Stimulated activated CD4-positive, alpha-beta T cell treated with anti-CD3 and anti-CD28 coated beads, Interleukin-15, amount 100 ng/mL, for 1 hour (primary cell): ENCODE data around the gene PTGDS.

Source experiments
- DNase-seq, 2 donors: peaks; one replicate each; pipeline ENCODE4 v3.0.0-alpha.2; 2020; ENCODE audit warnings: low read depth in 1 of 2, low spot score in 1 of 2

The PTGDS gene

DNA sequence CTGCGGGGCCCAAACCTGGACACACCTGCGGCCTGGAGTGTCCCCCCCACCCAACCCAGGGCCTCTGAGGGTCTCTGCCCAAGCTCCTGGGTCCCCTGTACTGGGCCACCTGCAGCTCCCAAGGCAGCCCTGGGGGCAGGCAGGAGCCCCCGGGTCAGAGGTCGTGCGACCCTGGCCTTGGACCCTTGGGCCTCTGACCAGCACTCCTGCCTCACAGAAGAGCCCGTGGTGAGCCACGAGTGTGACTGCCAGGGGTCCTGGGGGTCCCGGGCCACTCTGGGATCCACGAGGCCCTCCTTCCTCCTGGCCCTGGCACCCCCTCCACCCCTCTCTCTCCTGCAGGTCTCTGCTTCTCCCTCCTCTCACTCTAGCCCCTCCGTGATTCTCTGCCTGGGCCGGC is 5.0 kb upstream of the PTGDS start:
- DNase-seq = no peak

GRCh38 chr9:136972743-136973142 is 4.6 kb upstream of the PTGDS start:
- DNase-seq = no peak

DNA sequence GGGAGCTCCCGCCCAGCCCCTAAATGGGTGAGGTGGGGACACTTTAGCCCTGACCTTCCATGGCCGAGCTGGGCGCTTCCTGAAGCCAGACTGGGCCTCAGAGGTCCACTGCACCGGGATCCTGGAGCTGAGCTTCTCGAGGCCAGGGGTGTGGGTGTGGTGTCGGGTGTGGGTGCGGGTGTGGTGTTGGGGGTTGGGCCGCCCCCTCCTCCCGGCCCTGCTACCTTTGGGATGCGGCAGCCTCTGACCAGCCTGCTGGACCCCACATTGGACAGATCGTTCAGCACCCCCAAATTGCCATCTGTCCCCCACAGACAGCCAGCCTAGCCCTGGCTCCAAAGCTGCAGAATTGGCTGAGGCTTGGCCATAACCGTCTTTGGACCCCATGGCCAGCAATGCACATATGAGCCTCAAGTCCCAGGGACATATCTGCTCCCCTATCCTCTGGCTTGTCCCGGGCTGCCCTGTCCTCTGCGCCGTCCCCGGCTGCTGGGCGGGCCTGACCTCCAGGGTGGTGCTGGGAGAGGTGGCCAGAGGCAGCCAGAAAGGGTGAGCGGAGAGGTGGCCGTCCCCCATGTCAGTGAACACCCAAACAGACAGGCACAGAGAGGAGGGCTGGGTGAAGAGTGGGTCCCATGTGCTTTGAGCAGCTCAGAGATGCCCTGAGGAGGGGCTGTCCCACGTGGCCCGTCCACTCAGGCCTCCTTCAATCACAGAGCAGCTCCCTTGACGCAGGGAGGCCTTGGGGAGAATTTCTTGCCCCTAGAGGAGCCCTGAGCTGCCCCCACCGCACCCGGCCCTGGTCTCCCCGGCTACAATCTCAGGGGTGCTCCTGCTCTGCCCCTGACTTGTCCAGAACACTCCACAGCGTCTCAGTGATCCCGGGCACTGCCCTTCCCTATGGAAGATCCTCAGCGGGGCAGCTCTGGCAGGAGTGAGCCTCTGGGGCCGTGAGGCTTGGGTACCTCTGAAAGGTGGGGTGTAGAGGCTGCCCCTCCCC is 3.4 kb upstream of the PTGDS start:
- no peak for DNase-seq

DNA sequence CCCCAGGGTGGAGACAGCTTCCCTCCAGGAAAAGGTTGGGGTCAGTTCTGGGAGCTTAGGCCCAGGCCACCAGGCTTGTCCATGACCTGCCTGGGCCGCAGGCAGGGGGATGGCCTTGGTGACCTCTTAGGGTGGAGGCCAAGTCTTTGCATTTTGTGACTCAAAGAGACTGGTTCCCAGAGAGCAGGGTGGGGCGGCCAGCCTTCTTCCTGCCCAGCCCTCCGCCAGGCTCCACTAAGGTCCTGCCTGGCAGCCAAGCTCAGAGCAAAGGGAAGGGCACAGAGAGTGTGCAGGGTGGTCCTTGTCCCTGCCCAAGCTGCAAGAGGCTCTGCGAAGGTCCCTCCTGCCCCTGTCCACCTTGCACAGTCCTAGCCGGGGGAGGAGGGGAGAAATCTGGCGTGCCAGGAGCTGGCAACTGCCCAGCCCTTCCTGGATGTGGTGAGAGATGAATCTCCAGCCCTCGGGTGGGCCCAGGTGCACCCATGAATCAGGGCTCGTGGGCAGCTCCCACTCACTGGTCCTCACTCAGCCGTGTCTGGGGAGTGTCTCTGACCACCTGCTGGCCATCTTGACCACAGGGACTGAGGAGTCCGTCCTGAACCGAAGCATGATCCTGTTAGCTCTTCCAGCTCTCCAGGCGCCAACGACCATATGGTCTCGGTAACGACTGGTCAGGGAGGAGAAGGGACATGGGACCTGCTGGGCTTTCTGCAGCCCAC is 2.3 kb upstream of the PTGDS start:
- DNase-seq = no peak

- DNase-seq = no peak
Observed at GRCh38 chr9:136975644-136976043, 1.7 kb upstream of the PTGDS start.

- DNase-seq = no peak
Observed at GRCh38 chr9:136977649-136978072, 357 bp downstream of the PTGDS start.

DNA sequence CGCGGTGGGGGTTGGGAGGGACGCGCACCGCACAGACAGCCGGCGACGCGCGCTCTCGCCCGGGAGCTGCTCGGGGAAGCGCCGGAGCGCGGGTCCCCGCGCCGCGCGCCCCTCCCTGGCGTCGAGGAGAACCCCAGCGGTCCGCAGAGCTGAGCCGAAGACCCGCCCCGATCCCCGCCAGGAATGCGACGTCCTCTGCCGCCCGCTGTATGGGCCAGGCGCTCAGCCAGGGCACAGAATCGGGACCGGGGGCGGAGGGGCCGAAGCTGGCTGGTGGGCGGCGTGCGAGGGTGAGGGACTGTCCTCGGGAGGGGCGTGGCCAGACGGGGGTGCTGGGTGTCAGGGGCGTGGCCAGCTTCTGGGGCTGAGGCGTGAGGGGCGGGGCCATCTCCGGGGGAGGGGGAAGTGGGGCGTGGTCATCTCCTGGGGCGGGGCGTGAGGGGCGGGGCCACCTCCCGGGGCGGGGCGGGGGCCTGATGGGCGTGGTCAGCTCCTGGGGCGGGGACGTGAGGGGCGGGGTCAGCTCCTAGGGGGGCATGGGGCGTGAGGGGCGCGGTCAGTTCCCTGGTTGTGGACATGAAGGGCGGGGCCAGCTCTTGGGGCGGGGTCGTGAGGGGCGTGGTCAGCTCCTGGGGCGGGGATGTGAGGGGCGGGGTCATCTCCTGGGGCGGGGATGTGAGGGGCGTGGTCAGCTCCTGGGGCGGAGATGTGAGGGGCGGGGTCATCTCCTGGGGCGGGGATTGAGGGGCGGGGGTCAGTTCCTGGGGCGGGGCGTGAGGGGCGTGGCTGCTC is 965 bp downstream of the PTGDS start:
- DNase-seq = peak; percentile 35 to 58

GRCh38 chr9:136978865-136979544 is 1.7 kb downstream of the PTGDS start:
- DNase-seq = no peak

DNA sequence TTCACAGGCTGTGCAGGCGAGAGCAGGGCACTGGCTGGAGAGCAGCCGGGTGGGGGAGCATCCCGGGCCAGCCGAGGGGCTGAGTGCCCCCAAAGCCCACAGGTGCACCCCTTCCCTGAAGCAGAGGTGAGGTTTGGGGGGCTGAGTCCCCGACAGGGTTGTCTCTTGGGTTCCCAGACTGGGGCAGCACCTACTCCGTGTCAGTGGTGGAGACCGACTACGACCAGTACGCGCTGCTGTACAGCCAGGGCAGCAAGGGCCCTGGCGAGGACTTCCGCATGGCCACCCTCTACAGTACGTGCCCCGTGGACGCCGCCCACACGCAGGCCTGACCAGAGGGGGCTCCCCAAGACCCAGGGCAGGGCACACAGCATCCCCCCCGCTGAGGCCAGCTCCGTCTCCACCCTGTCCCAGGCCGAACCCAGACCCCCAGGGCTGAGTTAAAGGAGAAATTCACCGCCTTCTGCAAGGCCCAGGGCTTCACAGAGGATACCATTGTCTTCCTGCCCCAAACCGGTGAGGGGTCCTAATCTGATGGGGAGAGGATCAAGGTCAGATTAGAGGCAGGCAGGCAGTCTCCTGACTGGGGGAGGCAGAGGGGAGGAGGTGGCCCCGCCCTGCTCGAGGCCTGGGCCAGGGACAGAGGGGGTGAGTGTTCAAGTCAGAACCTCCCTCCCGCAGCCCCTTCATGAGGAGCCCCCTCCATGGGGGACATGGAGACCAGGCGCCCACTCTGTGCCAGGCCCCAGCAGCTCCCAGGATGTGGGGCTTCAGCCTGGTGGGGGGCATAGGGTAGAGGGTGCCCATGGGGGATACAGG is 2.7 kb downstream of the PTGDS start:
- no peak for DNase-seq

GRCh38 chr9:136980669-136981478 is 3.6 kb downstream of the PTGDS start:
- no peak for DNase-seq

DNA sequence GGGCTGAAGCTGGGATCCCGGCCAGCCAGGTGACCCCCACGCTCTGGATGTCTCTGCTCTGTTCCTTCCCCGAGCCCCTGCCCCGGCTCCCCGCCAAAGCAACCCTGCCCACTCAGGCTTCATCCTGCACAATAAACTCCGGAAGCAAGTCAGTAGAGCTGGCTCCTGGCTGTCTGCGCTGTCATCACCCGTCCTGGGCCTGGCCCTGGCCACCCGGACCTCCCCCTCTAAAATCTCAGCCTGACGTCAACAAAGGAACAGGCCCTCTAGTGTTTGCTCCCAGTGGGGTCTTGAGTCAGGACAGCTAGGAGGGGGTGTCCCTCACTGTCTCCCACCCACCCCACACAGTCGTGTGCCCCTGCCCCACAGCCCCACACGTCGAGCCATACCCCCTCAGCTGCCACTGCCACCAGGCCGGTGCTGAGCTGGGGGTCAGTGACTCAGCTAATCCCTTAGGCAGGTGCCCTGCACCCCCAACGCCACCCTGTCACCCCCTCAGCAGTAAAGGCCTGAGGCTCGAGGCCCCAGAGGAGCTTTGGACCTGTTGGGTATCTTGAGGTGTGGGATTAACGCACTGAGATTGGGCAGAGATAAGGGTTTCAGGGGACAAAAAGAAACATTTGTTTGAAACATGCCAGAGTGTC is 4.4 kb downstream of the PTGDS start:
- DNase-seq = no peak

- no peak for DNase-seq
Observed at GRCh38 chr9:136982232-136983051, 5.1 kb downstream of the PTGDS start, which contains the start of gene LCNL1. Gene LCNL1 (plus strand): TSS chr9:136982993. CDS start chr9:136983587, 594 bp downstream.

DNA sequence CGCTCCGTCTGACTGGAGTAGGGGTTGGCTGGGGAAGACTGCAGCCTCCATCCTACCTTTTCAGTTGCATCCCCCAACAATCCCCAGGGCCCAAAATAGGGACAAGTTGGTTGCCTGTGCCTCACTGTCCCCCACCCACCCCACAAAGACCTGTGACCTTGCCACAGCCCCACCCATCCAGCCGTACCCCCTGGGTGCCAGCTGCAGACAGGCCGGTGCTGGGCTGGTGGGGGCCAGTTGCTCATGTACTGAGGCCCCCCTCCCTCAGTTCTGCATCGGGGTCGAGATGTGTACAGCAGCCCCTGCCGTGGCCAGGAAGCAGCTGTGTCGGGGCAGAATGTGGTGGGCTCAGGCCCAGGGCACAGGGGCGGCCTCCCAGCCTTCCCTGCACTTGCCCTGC is 5.9 kb downstream of the PTGDS start:
- DNase-seq = no peak

- no peak for DNase-seq
Observed at GRCh38 chr9:136983656-136984314, 6.5 kb downstream of the PTGDS start.

DNA sequence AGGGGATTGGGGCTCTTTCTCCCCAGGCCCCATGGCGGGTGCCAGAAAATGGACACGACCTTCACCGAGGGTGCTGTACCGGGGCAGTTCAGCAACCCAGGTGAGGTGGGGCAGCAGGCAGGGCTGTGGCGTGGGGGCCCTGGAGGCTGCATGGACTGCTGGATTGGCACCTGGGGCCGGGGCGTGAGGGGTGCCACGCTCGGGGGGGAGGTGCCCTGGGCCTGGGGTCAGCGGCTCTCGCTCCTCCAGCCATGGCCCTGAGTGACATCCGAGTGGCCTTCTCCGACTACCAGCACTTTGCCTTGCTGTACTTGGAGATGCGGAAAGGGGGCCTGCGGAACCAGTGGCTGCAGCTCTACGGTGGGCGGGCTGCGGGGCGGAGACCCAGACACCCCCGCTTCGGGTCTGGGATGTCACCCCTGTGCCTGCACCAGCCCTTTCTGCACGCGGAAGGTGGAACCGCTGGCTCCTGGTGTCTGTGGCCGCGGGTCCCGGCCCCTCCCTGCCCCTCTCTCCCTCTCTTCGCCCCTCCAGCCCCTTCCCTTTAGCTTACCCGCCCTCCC is 7.2 kb downstream of the PTGDS start:
- no peak for DNase-seq

DNA sequence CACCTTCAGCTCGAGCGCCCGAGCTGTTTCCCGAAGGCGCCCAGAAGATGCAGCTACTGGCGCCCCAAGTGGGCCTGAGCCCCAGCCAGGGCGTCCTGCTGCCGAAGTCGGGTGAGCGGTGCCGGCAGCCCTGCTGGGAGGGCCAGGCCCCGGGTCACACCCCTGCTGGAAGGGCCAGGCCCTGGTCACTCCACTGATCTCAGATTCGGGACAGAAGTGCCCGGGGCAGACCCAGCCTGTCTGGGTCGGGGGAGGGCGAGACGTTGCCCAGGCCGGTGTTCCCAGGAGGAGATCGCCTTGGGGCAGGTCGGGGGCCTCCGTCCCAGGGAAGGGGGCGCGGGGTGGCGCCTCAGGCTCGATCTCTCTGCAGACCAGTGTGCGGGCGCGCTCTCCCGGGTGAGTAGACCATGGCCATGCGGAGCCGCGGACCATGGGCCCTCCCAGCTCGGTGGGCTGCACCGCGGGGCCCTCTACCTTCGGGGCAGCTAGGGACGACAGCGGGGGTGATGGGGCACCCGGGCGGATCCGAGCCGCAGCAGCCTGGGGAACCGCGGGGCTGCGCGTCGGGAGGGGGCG is 7.8 kb downstream of the PTGDS start:
- no peak for DNase-seq
